ENCODE measurements around the gene NAPB. TPM values are rescaled to one million over a fixed set of nuclear protein-coding genes. Genes with fewer than 3 reads are reported as not detected.
"Not testable (repeated sequence)": the region's sequence is repeated elsewhere in the genome, so short reads cannot be mapped to it uniquely, and the experiment has no call there.

Gene NAPB
- 12.8 and 14.2 TPM in 2 replicates for total RNA-seq (2014; rRNA removed)
- polyA plus RNA-seq (2012) = 3.8 TPM

GRCh38 chr20:23420943-23421931 lies at the start of gene NAPB:
Gene NAPB, minus strand, starts transcription at chr20:23421488. Its CDS starts 86 bp downstream, at chr20:23421402.
- DNase-seq (ENCODE audit: low read depth) = peak; percentile 88

GRCh38 chr20:23466961-23467360 lies 45.7 kb upstream of the NAPB start:
- DNase-seq (ENCODE audit: low read depth) = not testable (repeated sequence)

GRCh38 chr20:23461180-23461579 lies 39.9 kb upstream of the NAPB start:
- DNase-seq (ENCODE audit: low read depth) = no peak

GRCh38 chr20:23459461-23460150 lies 38.3 kb upstream of the NAPB start:
- peak; percentile 49 for DNase-seq (ENCODE audit: low read depth)

- DNase-seq (ENCODE audit: low read depth) = no peak
These were observed 35.6 kb upstream of the NAPB start for GRCh38 chr20:23456873-23457272.

GRCh38 chr20:23456409-23456808 lies 35.1 kb upstream of the NAPB start:
- no peak for DNase-seq (ENCODE audit: low read depth)

GRCh38 chr20:23455639-23456038 lies 34.4 kb upstream of the NAPB start:
- no peak for DNase-seq (ENCODE audit: low read depth)

GRCh38 chr20:23454816-23455215 lies 33.5 kb upstream of the NAPB start:
- DNase-seq (ENCODE audit: low read depth) = no peak

GRCh38 chr20:23453549-23454543 lies 32.6 kb upstream of the NAPB start:
- DNase-seq (ENCODE audit: low read depth) = no peak

- no peak for DNase-seq (ENCODE audit: low read depth)
These were observed 31.5 kb upstream of the NAPB start, which contains the start of gene CST11 for GRCh38 chr20:23452776-23453175. Gene CST11, minus strand, starts transcription at chr20:23452876. Its CDS starts 65 bp downstream, at chr20:23452811.

GRCh38 chr20:23451956-23452487 lies 30.7 kb upstream of the NAPB start:
- DNase-seq (ENCODE audit: low read depth) = no peak

GRCh38 chr20:23450877-23451276 lies 29.6 kb upstream of the NAPB start:
- DNase-seq (ENCODE audit: low read depth) = no peak

GRCh38 chr20:23449421-23449820 lies 28.1 kb upstream of the NAPB start:
- DNase-seq (ENCODE audit: low read depth) = no peak

GRCh38 chr20:23448167-23448566 lies 26.9 kb upstream of the NAPB start:
- no peak for DNase-seq (ENCODE audit: low read depth)

GRCh38 chr20:23446505-23446904 lies 25.2 kb upstream of the NAPB start:
- peak; percentile 25 for DNase-seq (ENCODE audit: low read depth)

- DNase-seq (ENCODE audit: low read depth) = peak; percentile 72
These were observed 24.4 kb upstream of the NAPB start for GRCh38 chr20:23445596-23446217.

- no peak for DNase-seq (ENCODE audit: low read depth)
These were observed 23.6 kb upstream of the NAPB start for GRCh38 chr20:23444859-23445258.

- no peak for DNase-seq (ENCODE audit: low read depth)
These were observed 21.1 kb upstream of the NAPB start for GRCh38 chr20:23442436-23442835.

- DNase-seq (ENCODE audit: low read depth) = peak; percentile 68
These were observed 20.6 kb upstream of the NAPB start for GRCh38 chr20:23441850-23442313.

GRCh38 chr20:23440004-23440403 lies 18.7 kb upstream of the NAPB start:
- DNase-seq (ENCODE audit: low read depth) = no peak

All from LHCN-M2 (cell line).